ENCODE data around the gene PDE2A.

Gene PDE2A

DNA sequence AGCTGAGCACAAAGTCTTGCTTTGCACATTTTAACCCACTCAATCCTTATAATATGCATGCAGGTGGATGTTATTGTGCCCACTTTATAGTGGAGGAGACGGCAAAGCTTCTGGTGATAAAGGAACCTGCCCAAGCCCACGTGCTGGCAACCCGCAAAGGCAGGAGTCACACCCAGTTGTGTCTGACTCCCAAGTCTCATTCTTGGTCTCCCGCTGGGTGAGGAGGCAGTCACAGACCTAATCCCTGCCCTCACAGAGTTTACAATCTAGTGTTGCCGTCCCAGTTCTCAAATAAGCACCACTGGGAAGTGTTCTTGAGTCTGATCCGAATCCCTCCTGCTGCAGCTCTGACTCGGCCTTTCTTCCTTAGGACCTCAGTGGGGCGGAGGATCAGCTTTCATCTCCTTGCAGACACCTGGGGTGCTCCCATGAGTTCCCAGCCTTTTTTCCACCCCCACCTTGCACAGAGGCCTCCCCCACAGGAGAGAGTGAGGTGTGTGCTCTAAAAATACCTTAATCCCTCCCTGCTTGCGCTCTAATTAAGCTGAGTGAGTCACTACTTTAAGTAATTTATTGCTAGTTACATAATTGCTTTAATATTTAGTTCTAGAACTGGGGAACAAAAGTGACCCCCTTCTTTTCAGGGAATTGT, 15.1 kb downstream of the PDE2A start:
- peaks cover 5% of the 10 kb centered on the region for H3K36me3 Mint-ChIP-seq (ENCODE audit: insufficient read depth)
- no peaks in the 10 kb centered on the region for H3K4me1 Mint-ChIP-seq
- peaks cover 52% of the 10 kb centered on the region for H3K27me3 Mint-ChIP-seq
- no peak for ATAC-seq (replicated peaks; ENCODE audit: extremely low read depth, poor library complexity, severe bottlenecking)
- no peaks in the 10 kb centered on the region for H3K9me3 Mint-ChIP-seq
- no peak overlapping the region for H3K4me3 Mint-ChIP-seq
- no peak overlapping the region for H3K27ac Mint-ChIP-seq (ENCODE audit: low read depth)
- no peak for DNase-seq (ENCODE audit: low spot score in 2 of 2)

DNA sequence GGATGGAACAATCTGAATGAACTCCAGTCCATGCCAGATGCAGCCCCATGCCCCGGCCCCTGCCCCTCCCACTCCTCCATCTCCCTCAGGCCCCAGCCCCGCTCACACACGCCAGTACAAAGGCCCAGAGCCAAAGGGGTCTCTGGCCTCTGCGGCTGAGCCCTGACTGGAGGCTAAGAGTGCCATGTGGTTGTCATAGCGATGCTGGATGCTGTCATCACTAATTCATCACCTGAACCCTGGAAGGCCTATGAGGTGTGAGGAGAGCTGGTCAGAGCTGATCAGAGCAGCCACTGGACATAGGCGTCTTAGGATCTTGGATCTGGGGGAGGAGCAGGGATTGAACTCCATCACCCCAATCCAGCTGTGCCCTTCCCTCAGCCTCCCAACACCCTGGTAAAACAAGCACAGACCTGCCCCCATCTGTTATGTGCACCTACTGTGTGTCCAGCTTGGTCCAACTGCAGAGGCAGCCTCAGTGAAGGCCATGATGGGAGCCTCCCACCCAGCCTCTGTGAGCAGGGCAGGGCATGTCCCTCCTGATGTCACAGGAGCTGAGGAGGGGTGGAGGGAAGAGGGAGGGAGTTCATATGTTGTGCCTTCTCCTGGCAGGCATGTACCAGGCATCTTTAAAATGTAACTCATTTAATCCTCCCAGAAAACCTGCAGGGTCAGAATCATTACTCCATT, 16.7 kb downstream of the PDE2A start:
- Mint-ChIP-seq H3K9me3 (no peaks in the 10 kb centered on the region), H3K27ac (ENCODE audit: low read depth) (no peak overlapping the region), H3K36me3 (ENCODE audit: insufficient read depth) (peaks cover 1% of the 10 kb centered on the region), H3K4me3 (no peak overlapping the region), H3K27me3 (peaks cover 39% of the 10 kb centered on the region), H3K4me1 (no peaks in the 10 kb centered on the region)
- DNase-seq (ENCODE audit: low spot score in 2 of 2) (no peak), ATAC-seq (replicated peaks; ENCODE audit: extremely low read depth, poor library complexity, severe bottlenecking) (no peak)

DNA sequence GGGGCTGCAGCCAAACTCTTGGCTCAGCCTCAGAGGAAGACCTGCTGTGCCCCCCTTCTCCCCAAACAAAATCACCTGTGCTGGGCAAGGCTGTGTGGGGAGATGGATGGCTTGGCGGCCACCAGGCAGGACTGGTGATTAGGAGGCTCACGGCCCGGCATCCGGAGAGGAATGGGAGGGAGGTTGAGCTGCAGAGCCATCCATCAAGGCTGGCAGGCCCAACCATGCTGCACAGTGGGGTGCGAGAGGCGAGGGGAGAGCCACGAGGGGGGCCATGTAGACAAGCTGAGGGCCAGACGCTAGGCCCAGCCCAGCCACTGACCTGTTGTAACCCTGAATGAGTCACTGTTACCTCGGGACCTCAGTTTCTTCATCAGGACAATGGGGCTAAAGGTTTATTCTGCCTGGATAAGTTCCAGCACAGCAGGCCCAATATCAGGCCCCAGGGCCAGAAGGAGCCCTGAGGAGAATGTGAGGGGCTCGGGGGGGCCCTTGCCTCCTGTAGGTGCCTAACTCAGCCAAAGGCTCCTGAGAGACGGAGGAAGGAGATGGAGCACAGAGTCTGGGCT, 18.2 kb downstream of the PDE2A start:
- no peak overlapping the region for H3K27ac Mint-ChIP-seq (ENCODE audit: low read depth)
- no peak overlapping the region for H3K4me3 Mint-ChIP-seq
- no peaks in the 10 kb centered on the region for H3K9me3 Mint-ChIP-seq

DNA sequence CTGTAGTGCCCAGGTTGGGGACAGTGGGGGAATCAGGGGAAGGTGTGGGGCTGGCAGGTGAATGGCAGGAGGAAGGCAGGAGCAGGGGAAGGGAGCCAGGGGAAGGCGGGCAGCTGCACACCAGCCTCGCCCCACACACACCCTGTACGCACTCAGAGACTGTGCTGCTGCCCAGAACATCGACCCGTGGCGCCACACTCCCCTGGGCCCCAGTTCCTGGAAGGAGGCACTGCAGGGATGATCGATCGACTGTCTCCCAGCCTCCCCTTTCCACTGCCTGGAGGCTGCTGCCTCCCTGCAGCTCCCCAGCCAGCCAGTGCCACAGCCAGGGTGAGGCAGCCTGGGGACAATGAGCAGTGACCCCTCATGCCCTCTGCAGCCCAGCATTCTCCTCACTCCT, 19.2 kb downstream of the PDE2A start:
- ATAC-seq (replicated peaks; ENCODE audit: extremely low read depth, poor library complexity, severe bottlenecking) (no peak), DNase-seq (ENCODE audit: low spot score in 2 of 2) (no peak)
- H3K27ac Mint-ChIP-seq (ENCODE audit: low read depth), result no peak overlapping the region
- H3K9me3 Mint-ChIP-seq, result no peaks in the 10 kb centered on the region
- peaks cover 16% of the 10 kb centered on the region for H3K27me3 Mint-ChIP-seq
- no peak overlapping the region for H3K4me3 Mint-ChIP-seq
- no peaks in the 10 kb centered on the region for H3K4me1 Mint-ChIP-seq
- H3K36me3 Mint-ChIP-seq (ENCODE audit: insufficient read depth), result peaks cover 1% of the 10 kb centered on the region

More for the DNA sequence above, 18.2 kb downstream of the PDE2A start:
- peaks cover 1% of the 10 kb centered on the region for H3K36me3 Mint-ChIP-seq (ENCODE audit: insufficient read depth)
- ATAC-seq (replicated peaks; ENCODE audit: extremely low read depth, poor library complexity, severe bottlenecking), result no peak
- H3K4me1 Mint-ChIP-seq, result no peaks in the 10 kb centered on the region
- H3K27me3 Mint-ChIP-seq, result peaks cover 24% of the 10 kb centered on the region
- DNase-seq (ENCODE audit: low spot score in 2 of 2), result no peak

DNA sequence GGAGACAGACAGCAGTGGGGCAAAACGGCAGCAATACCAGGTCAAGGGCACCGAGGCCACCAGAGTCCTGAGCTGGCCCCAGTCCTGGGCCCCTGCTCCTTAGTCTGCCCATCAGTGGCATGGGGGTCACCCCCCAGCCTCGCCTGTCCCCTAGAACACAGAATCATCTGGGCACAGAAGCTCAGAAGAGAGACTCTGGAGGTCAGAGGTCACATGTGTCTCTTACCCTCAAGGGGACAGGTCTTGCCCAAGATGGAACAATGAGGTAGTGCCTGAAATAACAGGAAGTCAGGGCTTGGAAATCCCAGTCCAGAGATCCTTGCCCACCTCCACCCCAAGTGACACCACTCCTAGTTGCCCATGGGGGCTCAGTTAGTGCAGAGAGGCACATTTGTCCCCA, 20.6 kb downstream of the PDE2A start:
- no peak overlapping the region for H3K27ac Mint-ChIP-seq (ENCODE audit: low read depth)
- H3K36me3 Mint-ChIP-seq (ENCODE audit: insufficient read depth), result peaks cover 4% of the 10 kb centered on the region
- H3K27me3 Mint-ChIP-seq, result peaks cover 3% of the 10 kb centered on the region
- ATAC-seq (replicated peaks; ENCODE audit: extremely low read depth, poor library complexity, severe bottlenecking), result no peak
- H3K4me1 Mint-ChIP-seq, result no peaks in the 10 kb centered on the region
- no peaks in the 10 kb centered on the region for H3K9me3 Mint-ChIP-seq
- H3K4me3 Mint-ChIP-seq, result no peak overlapping the region
- no peak for DNase-seq (ENCODE audit: low spot score in 2 of 2)

DNA sequence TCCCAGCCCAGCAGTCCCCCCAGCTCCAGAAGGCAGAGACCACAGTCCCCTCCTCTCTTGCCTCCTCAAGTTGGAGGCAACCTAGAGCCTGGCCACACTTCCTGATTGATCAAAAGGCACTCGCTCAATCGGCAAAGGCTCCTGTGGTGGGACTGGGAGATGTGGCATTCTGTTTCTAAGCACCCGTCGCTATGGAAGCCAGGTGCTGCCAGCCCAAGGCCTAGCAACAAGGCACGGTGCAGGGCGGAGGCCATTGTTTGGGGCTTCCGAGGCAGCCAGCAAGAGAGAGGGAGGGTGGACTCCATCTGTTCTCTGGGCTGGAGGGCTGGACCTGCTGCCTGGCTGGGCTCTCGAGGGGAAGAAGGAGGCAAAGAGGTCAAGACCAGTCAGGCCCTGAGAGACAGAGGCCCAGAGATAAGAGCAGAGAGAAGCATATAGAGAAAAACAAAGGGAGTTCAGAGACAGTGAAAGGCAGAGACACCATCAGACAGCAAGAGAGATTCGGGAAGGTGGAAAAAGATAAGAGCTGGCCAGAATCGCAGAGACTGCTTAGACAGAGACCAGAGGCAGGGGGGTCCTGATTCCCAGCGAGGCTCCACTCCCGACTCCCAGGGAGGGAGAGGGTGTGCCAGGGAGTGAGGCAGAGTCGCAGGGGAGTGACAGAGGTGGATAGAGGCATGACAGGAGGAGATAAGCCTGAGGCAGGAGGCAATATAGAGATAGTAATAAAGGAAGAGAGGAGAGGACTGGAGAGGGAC, 21.2 kb downstream of the PDE2A start:
- H3K27ac Mint-ChIP-seq (ENCODE audit: low read depth), result no peak overlapping the region
- H3K4me1 Mint-ChIP-seq, result no peaks in the 10 kb centered on the region
- no peaks in the 10 kb centered on the region for H3K9me3 Mint-ChIP-seq
- H3K27me3 Mint-ChIP-seq, result no peaks in the 10 kb centered on the region
- no peak for ATAC-seq (replicated peaks; ENCODE audit: extremely low read depth, poor library complexity, severe bottlenecking)
- H3K4me3 Mint-ChIP-seq, result no peak overlapping the region
- no peak for DNase-seq (ENCODE audit: low spot score in 2 of 2)
- H3K36me3 Mint-ChIP-seq (ENCODE audit: insufficient read depth), result peaks cover 4% of the 10 kb centered on the region

DNA sequence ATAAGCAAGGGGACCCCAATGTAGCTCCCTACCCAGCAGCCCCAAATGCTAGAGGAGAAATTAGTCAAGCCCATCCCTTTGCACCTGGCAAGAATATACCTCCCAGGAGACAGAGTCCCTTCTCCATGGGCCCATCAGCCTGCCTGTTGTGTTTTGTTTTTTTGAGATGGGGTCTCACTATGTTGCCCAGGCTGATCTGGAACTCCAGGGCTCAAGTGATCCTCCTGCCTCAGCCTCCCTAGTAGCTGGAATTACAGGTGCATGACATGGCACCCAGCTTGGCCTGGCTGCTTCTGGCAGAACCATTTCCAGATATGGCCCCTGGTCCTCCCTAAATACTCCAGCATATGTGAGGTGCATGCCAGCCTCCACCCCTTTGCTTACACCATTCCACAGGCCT, 22.1 kb downstream of the PDE2A start:
- Mint-ChIP-seq H3K4me1 (no peaks in the 10 kb centered on the region), H3K9me3 (no peaks in the 10 kb centered on the region), H3K27me3 (no peaks in the 10 kb centered on the region), H3K4me3 (no peak overlapping the region), H3K36me3 (ENCODE audit: insufficient read depth) (peaks cover 4% of the 10 kb centered on the region), H3K27ac (ENCODE audit: low read depth) (no peak overlapping the region)
- ATAC-seq (replicated peaks; ENCODE audit: extremely low read depth, poor library complexity, severe bottlenecking) (no peak), DNase-seq (ENCODE audit: low spot score in 2 of 2) (no peak)

DNA sequence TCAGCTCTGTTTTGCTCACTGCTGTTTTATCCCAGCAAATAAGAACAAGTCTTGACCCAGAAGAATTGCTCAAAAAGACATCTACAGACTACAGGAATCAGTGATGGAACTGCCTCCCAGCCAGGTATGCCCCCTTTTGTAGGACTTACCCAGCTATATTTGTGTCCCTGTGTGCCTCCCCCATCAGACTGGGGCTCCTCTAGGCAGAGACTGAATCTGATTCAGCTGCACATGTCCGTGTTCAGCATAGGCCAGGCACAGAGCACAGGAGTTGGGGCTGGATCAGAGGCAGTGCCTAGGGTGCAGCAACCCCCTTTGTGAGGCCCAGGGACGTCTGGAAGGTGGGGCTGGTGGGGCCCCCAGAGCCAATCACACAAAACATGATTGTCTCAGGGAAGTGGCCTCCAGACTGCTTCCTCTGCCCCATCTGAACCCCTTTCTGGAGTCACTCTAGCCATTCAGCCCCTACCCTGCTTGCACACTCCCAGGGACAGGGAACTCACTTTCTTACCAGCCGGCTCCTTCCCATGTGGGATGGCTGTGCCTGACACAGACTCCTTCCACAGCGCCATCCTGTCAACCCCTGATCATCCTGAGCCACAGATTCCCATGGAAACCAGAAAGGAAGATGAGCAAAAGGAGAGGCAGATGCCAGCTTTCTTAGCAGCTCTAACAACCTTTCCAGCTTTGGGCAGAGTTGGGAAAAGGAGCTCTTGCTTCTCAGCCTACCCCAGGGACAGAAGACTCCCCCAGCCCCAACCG, 24.8 kb downstream of the PDE2A start:
- H3K9me3 Mint-ChIP-seq, result no peaks in the 10 kb centered on the region

DNA sequence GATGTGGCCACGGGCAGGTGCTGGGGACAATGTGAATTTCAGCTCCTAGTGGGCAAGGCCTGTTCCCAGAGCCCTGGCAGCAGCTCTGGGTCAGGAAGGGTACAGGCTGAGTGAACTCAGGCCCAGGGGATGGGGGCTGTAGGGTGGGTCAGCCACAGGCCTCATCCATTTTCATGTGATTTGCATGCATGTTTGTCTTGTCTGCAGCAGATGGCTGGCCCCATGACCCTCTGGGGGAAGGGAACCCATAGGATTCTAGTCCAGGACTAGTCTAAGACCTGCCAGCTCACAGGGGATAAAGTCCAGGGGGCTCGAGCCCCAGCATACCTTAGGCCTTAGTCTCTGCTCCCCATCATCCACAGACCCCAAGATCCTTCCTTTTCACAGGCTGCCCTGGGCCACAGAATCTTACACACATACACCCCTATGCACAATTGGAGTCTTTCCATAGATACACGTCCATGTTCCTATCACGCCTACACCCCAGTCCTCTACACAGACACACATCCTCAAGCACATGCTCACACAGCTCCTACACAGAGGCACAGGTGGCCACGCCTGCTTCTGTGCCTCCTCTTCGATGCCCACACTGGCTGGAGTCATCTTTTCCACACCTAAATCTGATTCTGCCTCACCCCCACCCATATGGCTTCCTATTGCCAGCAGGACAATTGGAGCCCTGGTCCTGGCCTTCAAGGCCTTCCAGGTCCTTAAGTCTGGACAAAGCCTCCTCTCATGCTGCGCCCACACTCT, 25.7 kb downstream of the PDE2A start:
- ATAC-seq (replicated peaks; ENCODE audit: extremely low read depth, poor library complexity, severe bottlenecking) (no peak), DNase-seq (ENCODE audit: low spot score in 2 of 2) (no peak)
- Mint-ChIP-seq H3K4me3 (no peak overlapping the region), H3K4me1 (no peaks in the 10 kb centered on the region), H3K27ac (ENCODE audit: low read depth) (no peak overlapping the region), H3K9me3 (no peaks in the 10 kb centered on the region), H3K36me3 (ENCODE audit: insufficient read depth) (peaks cover 5% of the 10 kb centered on the region), H3K27me3 (no peaks in the 10 kb centered on the region)

More for the DNA sequence above, 24.8 kb downstream of the PDE2A start:
- no peaks in the 10 kb centered on the region for H3K27me3 Mint-ChIP-seq
- ATAC-seq (replicated peaks; ENCODE audit: extremely low read depth, poor library complexity, severe bottlenecking), result no peak
- H3K27ac Mint-ChIP-seq (ENCODE audit: low read depth), result no peak overlapping the region
- no peak for DNase-seq (ENCODE audit: low spot score in 2 of 2)
- peaks cover 3% of the 10 kb centered on the region for H3K36me3 Mint-ChIP-seq (ENCODE audit: insufficient read depth)
- H3K4me1 Mint-ChIP-seq, result no peaks in the 10 kb centered on the region
- H3K4me3 Mint-ChIP-seq, result no peak overlapping the region

DNA sequence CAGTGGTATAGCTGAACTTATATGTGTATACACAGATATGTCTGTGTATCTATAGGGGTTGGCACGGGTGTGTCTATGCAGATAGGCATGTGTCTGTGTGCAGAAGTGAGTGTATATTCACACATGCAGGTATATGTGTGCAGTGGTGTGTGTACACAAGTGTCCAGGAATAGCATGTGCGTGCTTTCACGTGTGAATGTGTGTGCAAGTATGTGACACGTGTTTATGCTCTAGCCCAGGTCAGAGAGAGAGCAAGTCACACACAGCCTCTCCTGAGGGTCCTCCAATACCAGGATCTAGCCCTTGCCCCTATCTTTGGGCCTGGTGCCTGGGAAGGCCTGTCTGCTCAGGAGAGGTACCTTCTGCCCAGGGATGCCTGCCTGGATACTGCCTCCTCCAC, 26.3 kb downstream of the PDE2A start:
- no peaks in the 10 kb centered on the region for H3K27me3 Mint-ChIP-seq
- peaks cover 5% of the 10 kb centered on the region for H3K36me3 Mint-ChIP-seq (ENCODE audit: insufficient read depth)
- H3K4me1 Mint-ChIP-seq, result no peaks in the 10 kb centered on the region

DNA sequence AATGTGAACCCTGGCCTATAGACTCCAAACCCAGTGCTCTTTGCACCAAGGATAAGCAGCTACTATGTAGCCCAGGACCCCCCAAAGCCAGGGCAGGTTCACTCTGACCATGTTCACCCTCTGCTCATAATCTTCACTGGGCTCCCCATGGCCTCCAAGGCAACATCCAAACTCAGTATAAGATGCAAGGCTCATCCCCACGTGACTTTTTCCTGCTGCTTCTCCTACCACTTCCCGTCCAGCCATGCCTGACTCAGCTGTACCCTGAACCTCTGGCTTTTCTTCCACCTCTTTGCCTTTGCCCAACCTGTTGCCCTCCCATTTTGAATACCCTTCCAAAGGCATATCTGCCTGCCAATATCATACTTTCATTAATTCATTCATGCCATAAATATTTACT, 27.8 kb downstream of the PDE2A start:
- DNase-seq (ENCODE audit: low spot score in 2 of 2) (no peak), ATAC-seq (replicated peaks; ENCODE audit: extremely low read depth, poor library complexity, severe bottlenecking) (no peak)
- Mint-ChIP-seq H3K9me3 (no peaks in the 10 kb centered on the region), H3K4me1 (no peaks in the 10 kb centered on the region), H3K4me3 (no peak overlapping the region), H3K27me3 (no peaks in the 10 kb centered on the region), H3K36me3 (ENCODE audit: insufficient read depth) (peaks cover 6% of the 10 kb centered on the region), H3K27ac (ENCODE audit: low read depth) (no peak overlapping the region)

More for the DNA sequence above, 26.3 kb downstream of the PDE2A start:
- H3K4me3 Mint-ChIP-seq, result no peak overlapping the region
- DNase-seq (ENCODE audit: low spot score in 2 of 2), result no peak
- no peaks in the 10 kb centered on the region for H3K9me3 Mint-ChIP-seq
- no peak overlapping the region for H3K27ac Mint-ChIP-seq (ENCODE audit: low read depth)
- ATAC-seq (replicated peaks; ENCODE audit: extremely low read depth, poor library complexity, severe bottlenecking), result no peak

DNA sequence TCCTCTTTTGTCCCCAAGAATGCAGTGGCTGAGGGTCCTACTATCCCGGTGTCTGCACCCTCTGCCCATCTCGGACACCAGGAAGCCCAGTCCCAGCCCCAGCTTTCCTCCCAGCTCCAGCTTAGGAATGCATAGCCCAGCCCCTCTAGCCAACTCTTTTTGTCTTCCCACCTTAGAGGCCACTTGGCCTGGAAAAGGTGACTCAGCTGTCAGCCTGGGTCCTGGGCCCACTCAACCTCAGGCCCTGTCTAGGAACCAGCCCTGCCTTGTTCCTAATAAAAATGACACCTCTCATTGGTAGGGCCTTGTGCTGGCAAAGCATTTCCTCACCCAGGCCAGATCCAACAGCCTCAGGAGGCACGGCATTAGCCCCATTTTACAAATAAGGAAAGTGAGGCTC, 28.2 kb downstream of the PDE2A start:
- ATAC-seq (replicated peaks; ENCODE audit: extremely low read depth, poor library complexity, severe bottlenecking) (no peak), DNase-seq (ENCODE audit: low spot score in 2 of 2) (no peak)
- Mint-ChIP-seq H3K27me3 (no peaks in the 10 kb centered on the region), H3K27ac (ENCODE audit: low read depth) (no peak overlapping the region), H3K4me3 (no peak overlapping the region), H3K4me1 (no peaks in the 10 kb centered on the region), H3K36me3 (ENCODE audit: insufficient read depth) (peaks cover 6% of the 10 kb centered on the region), H3K9me3 (no peaks in the 10 kb centered on the region)

Data from central memory CD8-positive, alpha-beta T cell (primary cell).